Ureter (tissue), 1 donor: Measurements from ENCODE around the gene LOXL1. TPM values are rescaled to one million over a fixed set of nuclear protein-coding genes. Genes with fewer than 3 reads are reported as not detected.

ENCODE experiments used
- DNase-seq: peaks from one replicate; pipeline ENCODE4 v3.0.0-alpha.2; 2020; ENCODE audit warnings: low spot score
- total RNA-seq: library from RNA; stranded (reverse); gene quantifications from one replicate; pipeline ENCODE4 v1.2.4, GENCODE V29; 2023
- donor health status: DM: yes; HTN: yes; CAD: no.

Gene LOXL1
- total RNA-seq, 1 donor from 2014 or later = 30.9 TPM

- DNase-seq = peak; percentile 93
Measured at GRCh38 chr15:73991726-73992593, 65.7 kb downstream of the LOXL1 start, which contains the start of gene STOML1. Gene STOML1 (minus strand): TSS chr15:73992295. CDS start chr15:73992223, 72 bp downstream.

DNA sequence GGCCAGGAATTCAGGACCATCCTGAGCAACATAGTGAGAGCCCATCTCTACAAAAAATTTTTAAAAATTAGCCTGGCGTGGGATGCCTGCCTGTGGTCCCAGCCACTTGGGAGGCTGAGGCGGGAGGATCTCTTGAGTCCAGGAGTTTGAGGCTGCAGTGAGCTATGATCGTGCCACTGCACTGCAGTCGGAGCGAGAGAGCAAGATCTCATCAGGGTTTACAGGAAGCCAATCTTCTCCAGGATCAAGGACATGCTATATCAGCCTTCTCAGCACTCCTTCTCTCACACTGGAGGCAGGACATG, 66.3 kb downstream of the LOXL1 start:
- DNase-seq = no peak

DNA sequence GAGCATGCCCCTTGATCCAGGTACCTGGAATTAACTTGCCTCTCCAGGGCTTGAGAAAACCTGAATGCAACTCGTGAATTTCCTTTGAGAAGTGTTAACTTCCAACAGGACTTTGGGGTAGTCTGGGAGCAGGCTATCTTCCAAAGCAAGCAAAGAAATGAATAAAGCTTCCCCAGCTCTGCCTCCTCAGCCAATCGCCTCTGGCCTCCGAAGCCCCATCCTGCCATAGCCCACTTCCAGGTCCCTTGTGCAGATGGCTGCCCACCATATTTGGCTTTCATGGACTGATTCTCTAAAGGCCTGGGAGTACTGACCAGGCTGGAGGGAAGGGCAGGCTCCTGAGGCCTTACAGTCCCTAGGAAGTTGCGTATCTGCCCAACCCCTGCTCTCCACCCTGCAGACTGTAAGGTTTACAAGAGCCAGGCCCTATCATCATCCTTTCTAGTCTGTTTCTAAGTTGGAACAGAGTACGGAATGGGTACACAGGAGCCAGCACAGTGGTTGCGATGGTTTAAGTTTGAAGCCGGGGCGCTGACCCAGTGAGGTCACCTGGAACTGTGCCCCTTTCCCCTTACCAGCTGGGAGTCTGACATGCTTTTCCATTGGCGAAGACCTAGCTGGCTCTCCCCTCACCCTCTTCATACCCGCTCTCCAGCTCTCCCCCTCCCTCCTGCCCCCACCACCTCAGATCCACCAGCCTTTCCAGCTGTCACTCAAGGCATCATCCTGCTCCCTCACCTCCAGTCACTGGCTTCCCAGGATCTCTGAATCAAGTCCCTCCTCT, 67.1 kb downstream of the LOXL1 start:
- DNase-seq = no peak

DNA sequence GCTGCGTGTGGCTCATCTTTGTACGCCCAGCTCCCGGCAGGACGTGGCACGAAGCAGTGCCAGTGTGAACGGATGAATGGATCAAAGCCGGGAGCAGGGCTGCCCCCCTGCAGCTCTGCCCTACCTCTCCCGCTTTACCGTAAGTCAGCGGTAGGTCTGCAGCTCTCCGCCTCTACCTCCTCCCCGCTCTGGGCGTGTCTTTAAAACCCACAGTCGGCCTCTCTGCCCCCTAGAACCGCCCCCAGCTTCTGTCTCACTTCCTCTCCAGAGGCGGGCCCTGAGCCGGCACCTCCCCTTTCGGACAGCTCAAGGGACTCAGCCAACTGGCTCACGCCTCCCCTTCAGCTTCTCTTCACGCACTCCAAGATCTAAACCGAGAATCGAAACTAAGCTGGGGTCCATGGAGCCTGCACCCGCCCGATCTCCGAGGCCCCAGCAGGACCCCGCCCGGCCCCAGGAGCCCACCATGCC, 68.2 kb downstream of the LOXL1 start, which contains the start of gene PML:
Gene PML, plus strand, starts transcription at position 304 of the 471 bp plus-strand sequence. Its CDS starts 97 bp downstream, at position 401.
- DNase-seq = peak; percentile 98

GRCh38 chr15:73994912-73995622, 68.8 kb downstream of the LOXL1 start:
- DNase-seq = no peak

DNA sequence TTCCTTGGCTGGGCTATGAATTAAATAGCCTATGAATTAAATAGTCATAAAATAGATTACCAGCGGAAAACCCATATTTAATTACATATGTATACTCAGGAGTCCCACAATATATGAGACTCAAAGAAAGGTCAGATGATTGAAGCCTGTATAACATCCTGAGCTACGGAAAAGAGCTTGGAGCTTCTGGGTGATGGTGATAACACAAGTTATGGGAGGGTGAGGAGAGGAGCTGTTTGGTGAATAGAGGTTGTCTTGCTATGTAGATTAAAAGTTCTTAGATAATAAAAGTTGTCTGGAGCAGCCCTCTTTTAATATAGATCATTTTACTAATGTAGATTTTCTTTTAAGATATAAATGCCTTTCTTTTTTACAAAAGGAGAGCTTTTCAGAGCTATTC, 70.0 kb downstream of the LOXL1 start:
- DNase-seq = no peak

GRCh38 chr15:73996939-73997338, 70.7 kb downstream of the LOXL1 start:
- DNase-seq = no peak

GRCh38 chr15:73997986-73998385, 71.7 kb downstream of the LOXL1 start:
- no peak for DNase-seq

Other genes starting within 250 kb of the LOXL1 start
- gene CD276, start 242.1 kb upstream of the LOXL1 start, total RNA-seq = 26.9 TPM
- gene INSYN1, start 173.1 kb upstream of the LOXL1 start, total RNA-seq = 8.1 TPM
- not detected for gene TBC1D21, start 52.9 kb upstream of the LOXL1 start, total RNA-seq
- 15.0 TPM for gene STOML1, start 65.8 kb downstream of the LOXL1 start, total RNA-seq
- gene PML, start 68.3 kb downstream of the LOXL1 start, total RNA-seq = 102 TPM
- gene GOLGA6A, start 156.1 kb downstream of the LOXL1 start, total RNA-seq = not detected
- 0.21 TPM for gene ISLR2, start 204.1 kb downstream of the LOXL1 start, total RNA-seq
- gene ISLR, start 247.2 kb downstream of the LOXL1 start, total RNA-seq = 37.4 TPM